Spleen (tissue), 7 donors: Measurements from ENCODE around the gene ECHDC3.

Experiments
- POLR2A ChIP-seq, 3 donors: fragments of 450-650 bp; IDR thresholded peaks; one replicate each; pipeline ENCODE4 v1.5.1; 2017; ENCODE audit warnings: antibody characterized with exemption in 3 of 3, mild to moderate bottlenecking in 1 of 3
- TF ChIP-seq, protein P1 (sequence below), 11 experiments: fragments of 200-600 bp in 7 of 11; fragments of 450-650 bp in 4 of 11; sonication (generic) in 4 of 11; IDR thresholded peaks in 8 of 11; conservative IDR thresholded peaks in 3 of 11; 1 replicate in 7 of 11; 2 replicates in 4 of 11; pipeline versions ENCODE4 v1.4.0 to v1.8.0; 2016 to 2021; ENCODE audit warnings: antibody characterized with exemption in 11 of 11, inconsistent platforms in 4 of 11, mild to moderate bottlenecking in 1 of 11
- donor health status: DM: no; HTN: no; CAD: no; lungs with moderate emphysema.
- donor health status: DM: no; HTN: no; CAD: no.
- donor health status: DM: no; HTN: no; CAD: no.

DNA sequence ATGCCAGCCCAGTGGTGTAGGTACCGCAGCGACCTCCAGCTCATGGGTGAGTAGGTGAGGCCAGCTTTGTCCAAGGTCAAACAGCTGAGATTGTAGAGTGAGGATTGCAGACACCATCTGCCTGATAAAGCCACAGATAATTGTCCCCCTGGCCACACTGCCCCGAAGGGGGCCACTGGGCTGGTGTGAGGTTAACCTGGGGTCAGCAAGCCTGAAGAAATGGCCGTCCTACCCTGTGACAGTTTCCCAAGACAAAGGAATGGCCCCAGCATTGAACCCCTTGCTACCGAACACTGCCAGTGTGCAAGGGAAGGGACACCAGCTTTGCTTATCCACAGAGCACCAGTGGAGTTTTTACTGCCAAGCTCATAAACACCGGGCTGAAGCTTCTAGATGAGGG is 23.0 kb downstream of the ECHDC3 start:
- TF ChIP-seq POLR2A (IDR thresholded peaks at IDR 0.05) = no peak
- TF ChIP-seq, protein P1, sequence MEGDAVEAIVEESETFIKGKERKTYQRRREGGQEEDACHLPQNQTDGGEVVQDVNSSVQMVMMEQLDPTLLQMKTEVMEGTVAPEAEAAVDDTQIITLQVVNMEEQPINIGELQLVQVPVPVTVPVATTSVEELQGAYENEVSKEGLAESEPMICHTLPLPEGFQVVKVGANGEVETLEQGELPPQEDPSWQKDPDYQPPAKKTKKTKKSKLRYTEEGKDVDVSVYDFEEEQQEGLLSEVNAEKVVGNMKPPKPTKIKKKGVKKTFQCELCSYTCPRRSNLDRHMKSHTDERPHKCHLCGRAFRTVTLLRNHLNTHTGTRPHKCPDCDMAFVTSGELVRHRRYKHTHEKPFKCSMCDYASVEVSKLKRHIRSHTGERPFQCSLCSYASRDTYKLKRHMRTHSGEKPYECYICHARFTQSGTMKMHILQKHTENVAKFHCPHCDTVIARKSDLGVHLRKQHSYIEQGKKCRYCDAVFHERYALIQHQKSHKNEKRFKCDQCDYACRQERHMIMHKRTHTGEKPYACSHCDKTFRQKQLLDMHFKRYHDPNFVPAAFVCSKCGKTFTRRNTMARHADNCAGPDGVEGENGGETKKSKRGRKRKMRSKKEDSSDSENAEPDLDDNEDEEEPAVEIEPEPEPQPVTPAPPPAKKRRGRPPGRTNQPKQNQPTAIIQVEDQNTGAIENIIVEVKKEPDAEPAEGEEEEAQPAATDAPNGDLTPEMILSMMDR (IDR thresholded peaks at IDR 0.05 in 8 of 11, conservative IDR thresholded peaks at IDR 0.05 in 3 of 11) = no peak
